GM23338 (cell line): Measurements from ENCODE around the gene TSHZ3. TPM values are rescaled to one million over a fixed set of nuclear protein-coding genes. Genes with fewer than 3 reads are reported as not detected.

ENCODE experiments used
- CREB1 ChIP-seq: fragments of 250-450 bp; sonication (Bioruptor Pico); IDR thresholded peaks from 2 replicates; pipeline ENCODE4 v1.5.0; 2020; ENCODE audit warnings: low read depth, mild to moderate bottlenecking, moderate library complexity
- CTCF ChIP-seq, 2 experiments: fragments of 200-600 bp in 1 of 2; sonication (generic) in 1 of 2; conservative IDR thresholded peaks; 2 replicates each; pipeline versions ENCODE4 v1.5.1 to v1.6.1; 2016 to 2017; ENCODE audit warnings: antibody characterized with exemption in 2 of 2, low read depth in 2 of 2, mild to moderate bottlenecking in 2 of 2, moderate library complexity in 1 of 2
- ETS1 ChIP-seq: IDR thresholded peaks from 2 replicates; pipeline ENCODE4 v1.6.1; 2016; ENCODE audit warnings: antibody characterized with exemption
- EZH2phosphoT487 ChIP-seq: fragments of 200-600 bp; sonication (generic); IDR thresholded peaks from one replicate; pipeline ENCODE4 v1.8.1; 2018; ENCODE audit warnings: antibody characterized with exemption; ENCODE audit not compliant: unreplicated experiment
- JUNB ChIP-seq: IDR thresholded peaks from one replicate; pipeline ENCODE4 v1.6.1; 2016; ENCODE audit warnings: antibody characterized with exemption; ENCODE audit not compliant: unreplicated experiment
- NANOG ChIP-seq: IDR thresholded peaks from 2 replicates; pipeline ENCODE4 v1.6.1; 2016; ENCODE audit warnings: antibody characterized with exemption, borderline replicate concordance
- REST ChIP-seq: IDR thresholded peaks from one replicate; pipeline ENCODE4 v1.6.1; 2018; ENCODE audit warnings: antibody characterized with exemption; ENCODE audit not compliant: unreplicated experiment
- ZNF114 ChIP-seq: fragments of 250-450 bp; sonication (Bioruptor Pico); IDR thresholded peaks from 2 replicates; pipeline ENCODE4 v1.5.0; 2020; ENCODE audit warnings: mild to moderate bottlenecking, moderate library complexity
- ZNF462 ChIP-seq: fragments of 250-450 bp; sonication (Bioruptor Pico); IDR thresholded peaks from 2 replicates; pipeline ENCODE4 v1.5.0; 2020; ENCODE audit warnings: mild to moderate bottlenecking, moderate library complexity
- polyA plus RNA-seq: library from polyadenylated mRNA; unstranded; fragments of >200 nt; fragmentation: Nextera tagmentation; extraction: Ambion mirVana; gene quantifications from 2 replicates; pipeline ENCODE4 v1.2.1, GENCODE V29; 2016
- total RNA-seq: library from RNA; depleted of rRNA; stranded (reverse); fragments of >200 nt; shearing (Covaris generic); gene quantifications from 2 replicates; pipeline ENCODE4 v1.2.3, GENCODE V29; 2014

TSHZ3 gene
- total and polyA plus RNA-seq, 2 experiments from 2014 or later: 3.8 to 8.9 TPM

GRCh38 chr19:31306006-31306753, 43.1 kb downstream of the TSHZ3 start (continued):
- TF ChIP-seq ZNF462 (CRISPR knock-in tag) (no peak), EZH2phosphoT487 (no peak), JUNB (no peak), ZNF114 (no peak), ETS1 (no peak), CREB1 (no peak), NANOG (no peak), CTCF (conservative IDR thresholded peaks at IDR 0.05; ENCODE audit: low read depth in 2 of 2) (no peak), REST (no peak)
